GM21515 (cell line): ENCODE data around the gene SYTL4.

Experiments
- ATAC-seq: cut with Tn5 transposase; IDR thresholded peaks from one replicate; pipeline ENCODE4 v1.9.1; 2021; ENCODE audit not compliant: unreplicated experiment

Gene SYTL4

GRCh38 chrX:100695302-100695701 is 36.6 kb downstream of the SYTL4 start:
- ATAC-seq, result no peak

GRCh38 chrX:100687546-100687945 is 44.4 kb downstream of the SYTL4 start:
- ATAC-seq, result peak; percentile 89

DNA sequence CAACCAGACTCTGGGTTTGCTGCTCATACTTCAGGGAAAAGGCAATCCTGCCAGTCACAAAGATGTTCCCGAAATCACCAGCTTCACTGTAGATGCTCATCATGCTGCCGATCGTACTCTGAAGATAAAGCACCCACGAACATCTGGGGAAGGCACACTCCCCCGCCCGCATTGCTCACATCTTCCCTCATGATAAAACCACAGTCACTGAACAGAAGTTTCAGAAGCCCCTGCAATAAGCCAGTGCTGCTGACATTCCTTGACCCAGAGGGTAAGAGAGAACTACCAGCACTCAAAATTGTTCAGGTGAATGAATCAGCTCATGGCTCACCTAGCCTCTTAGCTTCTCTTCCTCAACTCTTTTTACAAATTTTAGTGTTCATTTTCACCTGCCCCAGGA is 44.8 kb downstream of the SYTL4 start:
- ATAC-seq, result peak; percentile 46

GRCh38 chrX:100685997-100686305 is 46.0 kb downstream of the SYTL4 start:
- ATAC-seq, result no peak

- ATAC-seq, result peak; percentile 65
These were observed 46.5 kb downstream of the SYTL4 start for GRCh38 chrX:100685284-100685996.

DNA sequence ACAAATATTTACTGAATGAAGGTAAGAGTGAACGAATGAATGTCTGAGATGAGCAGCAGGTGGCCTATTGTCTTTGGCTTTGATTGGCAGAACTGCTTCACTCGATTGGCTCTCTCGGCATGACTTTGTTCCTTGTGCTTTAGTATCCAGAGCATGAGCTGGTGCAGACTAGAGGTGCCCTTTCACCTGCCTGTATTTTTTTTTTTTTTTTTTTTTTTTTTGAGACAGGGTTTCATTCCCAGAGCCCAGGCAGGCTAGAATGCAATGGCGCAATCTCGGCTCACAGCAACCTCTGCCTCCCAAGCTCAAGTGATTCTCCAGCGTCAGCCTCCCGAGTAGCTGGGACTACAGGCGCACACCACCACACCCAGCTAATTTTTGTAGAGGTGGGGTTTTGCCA is 49.0 kb downstream of the SYTL4 start:
- ATAC-seq, result no peak

DNA sequence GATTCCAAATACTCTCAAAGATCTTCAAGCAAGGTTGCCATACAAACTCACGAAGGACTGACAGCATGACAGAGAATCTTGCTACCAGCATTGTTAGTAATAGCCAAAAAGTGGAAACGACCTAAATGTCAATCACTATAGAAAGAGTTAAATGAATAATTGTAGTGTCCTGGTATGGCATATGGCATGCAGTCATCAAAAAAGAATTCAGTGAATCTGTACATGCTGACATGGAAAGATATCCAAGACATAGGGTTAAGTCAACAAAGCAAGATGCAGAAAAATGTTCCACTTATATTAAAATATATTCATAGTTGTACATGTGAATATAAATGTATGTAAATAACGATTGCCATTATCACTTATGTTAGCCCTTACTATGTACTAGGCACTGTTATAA is 50.3 kb downstream of the SYTL4 start:
- no peak for ATAC-seq

DNA sequence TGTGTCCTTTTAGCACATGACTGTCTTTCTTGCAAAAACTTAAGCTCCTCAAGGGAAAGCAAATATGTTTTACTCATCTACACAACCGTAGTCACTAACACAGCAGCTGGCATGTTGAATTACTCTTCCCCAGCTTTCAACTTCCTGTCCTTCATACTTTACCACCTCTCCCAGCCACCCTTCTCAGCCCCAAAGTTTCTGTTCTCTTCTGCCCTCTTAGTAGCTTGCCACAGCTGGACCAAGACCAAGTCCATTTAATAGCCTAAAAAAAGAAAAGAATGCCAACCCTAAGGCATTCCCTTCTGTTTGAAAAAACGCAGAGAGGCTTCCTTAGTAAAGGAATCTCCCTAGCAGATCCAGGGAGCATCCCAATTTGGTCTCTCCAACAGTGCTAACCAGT is 51.2 kb downstream of the SYTL4 start:
- ATAC-seq, result no peak

DNA sequence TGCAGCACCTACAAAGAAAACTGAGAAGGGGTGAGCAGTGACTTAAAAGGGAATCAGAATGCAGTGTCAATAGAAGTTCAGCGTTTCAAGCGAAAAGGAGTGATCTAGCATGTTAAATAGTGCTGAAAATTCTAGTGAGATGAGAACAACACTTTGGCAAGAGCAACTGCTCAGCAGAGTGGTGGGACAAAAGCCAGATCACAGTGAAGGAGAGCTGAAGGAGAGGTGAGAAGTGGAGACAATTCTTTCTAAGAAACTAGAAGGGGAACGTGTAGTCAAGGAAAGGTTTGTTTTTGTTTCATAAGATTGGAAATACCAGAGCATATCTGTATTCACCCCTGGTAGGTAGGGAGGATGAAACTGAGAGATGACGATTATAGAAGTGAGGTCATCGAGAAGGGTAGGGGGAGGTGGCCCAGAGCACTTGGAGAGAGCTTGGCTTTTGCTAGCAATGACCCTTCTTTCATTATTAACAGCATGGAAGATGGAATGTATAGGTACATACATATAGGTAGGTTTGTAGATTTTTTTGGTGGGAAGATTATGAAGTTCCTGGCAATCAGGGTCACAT is 54.2 kb downstream of the SYTL4 start:
- no peak for ATAC-seq

DNA sequence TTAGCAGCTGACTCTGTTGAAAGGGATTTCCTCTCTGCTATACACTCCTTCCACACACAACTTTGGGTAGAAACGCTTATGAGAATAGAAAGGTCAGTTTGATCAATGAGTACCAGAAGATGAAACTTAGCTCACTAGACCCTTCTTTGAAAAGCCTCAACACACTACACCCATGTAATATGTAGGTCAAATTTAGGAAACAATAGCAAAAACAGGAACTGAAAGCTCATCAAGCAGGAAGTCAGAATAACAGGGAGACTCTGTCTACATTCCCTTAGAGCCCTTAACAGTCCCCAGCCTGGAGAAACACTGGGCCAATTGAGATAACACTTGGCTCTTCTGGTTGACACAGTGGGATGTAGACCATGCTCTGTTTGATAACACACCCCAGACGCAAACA is 57.2 kb downstream of the SYTL4 start:
- no peak for ATAC-seq

- no peak for ATAC-seq
These were observed 58.4 kb downstream of the SYTL4 start for GRCh38 chrX:100673397-100673953.

GRCh38 chrX:100672966-100673365 is 59.0 kb downstream of the SYTL4 start:
- no peak for ATAC-seq

GRCh38 chrX:100663642-100664041 is 68.3 kb downstream of the SYTL4 start:
- ATAC-seq, result no peak

DNA sequence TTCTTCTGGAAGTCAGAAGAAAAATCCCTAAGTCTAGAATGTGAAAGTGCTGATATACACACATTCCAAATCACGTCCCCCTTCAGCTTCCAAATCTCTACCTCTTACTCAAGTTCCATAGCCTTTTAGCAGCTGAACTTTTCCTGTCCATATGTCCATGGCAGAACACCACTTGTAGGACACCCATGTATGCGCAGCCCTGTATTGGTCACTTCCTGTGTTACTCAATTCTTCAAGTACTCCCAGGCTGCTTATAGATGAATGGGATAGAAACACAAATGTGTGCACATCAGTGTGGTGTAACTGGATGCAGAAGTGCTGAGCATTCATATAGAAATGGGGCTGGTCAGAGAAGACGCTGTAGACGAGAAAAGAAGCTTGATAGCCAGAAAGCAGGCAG is 69.1 kb downstream of the SYTL4 start:
- ATAC-seq, result no peak

GRCh38 chrX:100662170-100662569 is 69.8 kb downstream of the SYTL4 start:
- no peak for ATAC-seq

DNA sequence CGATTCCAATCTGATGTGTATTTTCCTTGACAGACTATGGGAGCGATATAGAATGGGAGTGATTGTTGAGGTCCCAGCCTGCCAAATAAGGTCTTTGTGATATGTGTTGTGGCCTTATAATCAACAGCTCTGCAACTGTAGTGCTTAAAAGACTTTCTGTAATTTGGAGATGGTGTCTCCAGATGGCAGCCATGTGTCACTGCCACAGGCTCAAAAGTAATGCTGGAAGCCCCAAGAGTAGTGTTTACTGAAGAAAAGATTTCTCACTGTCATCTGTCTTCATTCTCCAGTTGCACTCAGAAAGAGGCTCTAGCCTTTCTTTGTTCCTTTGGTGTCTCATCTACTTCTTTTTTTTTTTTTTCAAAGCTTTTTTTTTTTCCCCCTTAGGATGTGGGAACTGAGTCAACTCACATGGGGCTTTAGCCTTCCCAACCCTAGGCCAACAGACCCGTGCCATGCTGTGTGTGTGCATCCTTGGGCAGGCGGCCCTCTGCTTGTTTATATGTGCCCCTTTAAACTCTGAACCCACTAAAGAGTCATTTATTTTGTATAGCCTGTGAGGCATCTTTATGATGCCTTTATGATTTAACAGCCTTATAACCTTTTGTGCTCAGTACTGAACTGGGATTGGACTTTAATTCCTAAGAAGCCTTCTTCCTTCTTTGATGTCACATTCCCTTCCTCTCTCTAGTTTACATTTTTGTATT is 72.3 kb downstream of the SYTL4 start:
- ATAC-seq, result no peak

GRCh38 chrX:100658941-100659381 is 73.0 kb downstream of the SYTL4 start:
- ATAC-seq, result no peak

DNA sequence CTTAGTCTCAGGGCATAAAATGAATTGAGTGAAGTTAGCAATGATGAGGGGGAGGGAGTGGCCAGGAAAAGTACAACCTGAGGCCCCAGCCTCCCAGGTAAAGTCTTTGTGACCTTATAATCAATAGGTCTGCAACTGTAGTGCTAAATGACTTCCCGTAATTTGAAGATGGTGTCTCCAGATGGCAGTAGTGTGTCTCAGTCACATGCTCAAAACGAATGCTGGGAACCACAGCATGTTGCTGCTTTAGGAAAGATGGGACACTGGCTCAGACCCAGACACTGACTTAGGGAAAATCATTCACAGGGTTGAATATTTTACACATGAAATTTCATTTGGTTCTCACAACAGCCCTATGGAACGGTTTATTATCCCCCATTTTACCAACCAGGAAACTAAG is 77.7 kb downstream of the SYTL4 start:
- ATAC-seq, result no peak

- no peak for ATAC-seq
These were observed 79.7 kb downstream of the SYTL4 start for GRCh38 chrX:100652266-100652665.

- ATAC-seq, result no peak
These were observed 81.1 kb downstream of the SYTL4 start for GRCh38 chrX:100650841-100651240.

GRCh38 chrX:100649550-100650356 is 82.2 kb downstream of the SYTL4 start:
- no peak for ATAC-seq
